GM11168 (cell line): ENCODE data around the gene CELF4.
"Not testable (repeated sequence)": the region's sequence is repeated elsewhere in the genome, so short reads cannot be mapped to it uniquely, and the experiment has no call there.

Experiments used
- in situ Hi-C: fragments of 300-500 bp; cut with MboI; formaldehyde crosslinking; loops from one replicate; pipeline ENCODE4 v1.12.0; 2022; ENCODE audit warnings: low sequenced_read_pairs; ENCODE audit not compliant: unreplicated experiment

Gene CELF4

GRCh38 chr18:37383846-37384595, 181.6 kb downstream of the CELF4 start:
- in situ Hi-C loops: no loop called here

- in situ Hi-C loops: no loop called here
Observed at GRCh38 chr18:37383036-37383785, 182.4 kb downstream of the CELF4 start.

GRCh38 chr18:37381554-37381953, 184.0 kb downstream of the CELF4 start:
- in situ Hi-C loops: no loop called here

GRCh38 chr18:37380546-37381110, 185.0 kb downstream of the CELF4 start:
- in situ Hi-C loops: no loop called here

- in situ Hi-C loops: no loop called here
Observed at GRCh38 chr18:37378336-37379010, 187.1 kb downstream of the CELF4 start.

GRCh38 chr18:37375181-37375580, 190.4 kb downstream of the CELF4 start:
- in situ Hi-C loops: no loop called here

GRCh38 chr18:37368110-37368954, 197.3 kb downstream of the CELF4 start:
- in situ Hi-C loops: no loop called here

- in situ Hi-C loops: no loop called here
Observed at GRCh38 chr18:37364237-37364636, 201.4 kb downstream of the CELF4 start.

GRCh38 chr18:37362158-37362890, 203.3 kb downstream of the CELF4 start:
- in situ Hi-C loops: no loop called here

GRCh38 chr18:37361335-37362157, 204.1 kb downstream of the CELF4 start:
- in situ Hi-C loops: no loop called here

- in situ Hi-C loops: not testable (repeated sequence)
Observed at GRCh38 chr18:37358061-37358460, 207.5 kb downstream of the CELF4 start.

- in situ Hi-C loops: no loop called here
Observed at GRCh38 chr18:37355772-37356171, 209.8 kb downstream of the CELF4 start.

- in situ Hi-C loops: no loop called here
Observed at GRCh38 chr18:37351110-37351509, 214.5 kb downstream of the CELF4 start.

GRCh38 chr18:37348729-37349128, 216.9 kb downstream of the CELF4 start:
- in situ Hi-C loops: no loop called here

- in situ Hi-C loops: no loop called here
Observed at GRCh38 chr18:37346048-37346447, 219.6 kb downstream of the CELF4 start.

GRCh38 chr18:37343542-37343851, 222.1 kb downstream of the CELF4 start:
- in situ Hi-C loops: no loop called here

- in situ Hi-C loops: no loop called here
Observed at GRCh38 chr18:37341473-37342086, 224.0 kb downstream of the CELF4 start.

GRCh38 chr18:37341016-37341415, 224.6 kb downstream of the CELF4 start:
- in situ Hi-C loops: no loop called here
